Activated CD4-positive, alpha-beta T cell treated with anti-CD3 and anti-CD28 coated beads for 24 hours (primary cell): ENCODE measurements around the gene STIP1.

Experiments used
- DNase-seq, 2 donors: peaks; one replicate each; pipeline ENCODE4 v3.0.0-alpha.2; 2020; ENCODE audit warnings: low read depth in 2 of 2

The STIP1 gene

GRCh38 chr11:64198511-64198910, 12.5 kb downstream of the STIP1 start:
- DNase-seq, result no peak

- DNase-seq, result no peak
Measured at GRCh38 chr11:64201543-64201942, 15.6 kb downstream of the STIP1 start.

- no peak for DNase-seq
Measured at GRCh38 chr11:64202992-64203391, 17.0 kb downstream of the STIP1 start.

GRCh38 chr11:64203421-64204079, 17.6 kb downstream of the STIP1 start:
- DNase-seq, result no peak

- DNase-seq, result no peak
Measured at GRCh38 chr11:64204080-64204440, 18.1 kb downstream of the STIP1 start.

- peak; percentile 59 to 66 for DNase-seq
Measured at GRCh38 chr11:64204464-64204989, 18.6 kb downstream of the STIP1 start.

- peak; percentile 61 to 82 for DNase-seq
Measured at GRCh38 chr11:64206457-64207255, 20.7 kb downstream of the STIP1 start, which contains the start of gene FERMT3. Gene FERMT3 (plus strand): TSS chr11:64206721. CDS start chr11:64207365, 644 bp downstream.

- peak; percentile 69 to 70 for DNase-seq
Measured at GRCh38 chr11:64207256-64208085, 21.5 kb downstream of the STIP1 start.

- no peak for DNase-seq
Measured at GRCh38 chr11:64208086-64208795, 22.3 kb downstream of the STIP1 start.

GRCh38 chr11:64208796-64209562, 23.0 kb downstream of the STIP1 start:
- DNase-seq, result no peak

GRCh38 chr11:64209563-64209843, 23.5 kb downstream of the STIP1 start:
- DNase-seq, result no peak

GRCh38 chr11:64210301-64211020, 24.5 kb downstream of the STIP1 start:
- DNase-seq, result no peak

- DNase-seq, result no peak
Measured at GRCh38 chr11:64211181-64211872, 25.4 kb downstream of the STIP1 start.

- DNase-seq, result no peak
Measured at GRCh38 chr11:64216879-64217278, 30.9 kb downstream of the STIP1 start.

- DNase-seq, result no peak
Measured at GRCh38 chr11:64218628-64219353, 32.8 kb downstream of the STIP1 start.

- DNase-seq, result no peak
Measured at GRCh38 chr11:64219354-64219684, 33.3 kb downstream of the STIP1 start.

- no peak for DNase-seq
Measured at GRCh38 chr11:64219755-64220154, 33.8 kb downstream of the STIP1 start.

GRCh38 chr11:64220271-64220670, 34.3 kb downstream of the STIP1 start:
- DNase-seq, result no peak

- DNase-seq, result no peak
Measured at GRCh38 chr11:64220798-64221197, 34.8 kb downstream of the STIP1 start.
